HG03571 (cell line): ENCODE data around the gene RAP1GAP.

Experiments
- ATAC-seq: cut with Tn5 transposase; IDR thresholded peaks from one replicate; pipeline ENCODE4 v1.9.1; 2021; ENCODE audit not compliant: unreplicated experiment

Gene RAP1GAP

DNA sequence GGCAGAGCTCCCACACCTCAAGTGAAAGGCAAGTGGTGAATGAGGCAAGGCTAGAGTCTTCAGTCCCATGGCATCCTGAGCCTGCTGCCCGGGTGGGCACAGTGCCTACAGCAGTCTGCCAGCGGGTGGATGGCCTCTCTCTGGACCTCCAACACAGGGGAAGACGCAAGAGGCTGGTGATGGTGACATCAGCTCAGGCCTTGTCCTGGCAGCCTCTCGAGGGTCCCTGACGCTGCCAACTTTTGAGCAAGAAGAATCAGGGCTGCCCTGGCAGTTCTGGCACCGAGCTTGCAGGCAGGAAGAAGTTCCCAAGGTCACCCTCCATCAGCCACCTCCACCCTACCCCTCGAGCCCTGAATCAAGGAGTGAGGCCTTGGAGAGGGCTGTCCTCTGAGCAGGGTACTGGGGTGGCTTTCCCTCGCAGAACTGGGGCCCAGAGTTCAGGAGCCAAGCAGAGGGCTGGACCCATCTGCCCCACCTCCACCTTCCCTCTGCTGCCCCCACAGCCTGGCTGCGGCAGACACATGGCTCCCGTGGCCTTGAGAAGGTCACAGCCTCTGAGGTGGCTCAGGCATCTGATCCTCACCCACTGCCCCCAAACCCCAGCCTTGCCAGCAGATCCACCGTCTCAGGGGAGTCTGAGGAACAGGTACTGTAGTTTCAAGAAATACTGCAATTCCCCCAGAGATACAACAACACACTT lies 5.8 kb downstream of the RAP1GAP start:
- ATAC-seq = no peak

DNA sequence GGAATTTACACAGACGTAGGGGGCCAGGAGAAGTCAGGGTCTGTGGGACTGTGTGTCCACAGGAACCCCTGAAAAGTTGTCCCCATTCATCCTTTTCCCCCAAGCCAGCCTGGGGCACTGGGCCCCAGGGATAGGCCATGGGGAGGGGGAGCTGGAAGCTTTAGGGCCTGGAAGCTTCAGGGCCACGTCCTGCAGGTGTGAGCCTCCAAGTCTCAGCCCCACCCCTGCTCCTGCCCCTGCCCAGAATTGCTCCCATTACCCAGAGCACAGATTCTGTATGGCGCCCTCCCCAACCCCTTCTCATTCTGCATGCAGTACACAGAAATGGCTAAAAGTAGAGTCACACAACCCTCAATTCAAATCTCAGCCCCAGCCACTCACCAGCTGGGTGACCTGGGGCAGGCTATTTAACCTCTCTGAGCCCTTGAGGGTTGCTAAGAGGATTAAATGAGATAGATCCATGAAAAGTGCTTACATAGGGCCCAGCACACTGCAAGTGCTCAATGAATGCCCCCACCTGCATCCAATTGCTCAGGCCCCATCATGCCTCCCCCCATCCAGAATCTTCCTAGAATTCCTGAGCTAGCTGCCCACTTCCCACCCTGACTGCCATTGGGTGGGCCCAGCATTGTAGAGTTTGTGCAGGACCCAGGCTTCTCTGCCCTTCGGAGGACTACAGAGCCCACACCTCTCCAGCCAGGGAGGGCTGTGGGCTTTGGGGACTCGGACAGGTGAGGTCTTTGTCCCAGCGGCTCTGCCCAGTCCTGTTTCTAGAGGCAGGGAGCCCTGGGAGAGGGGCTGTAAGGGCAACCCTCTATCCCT lies 6.5 kb downstream of the RAP1GAP start:
- no peak for ATAC-seq

DNA sequence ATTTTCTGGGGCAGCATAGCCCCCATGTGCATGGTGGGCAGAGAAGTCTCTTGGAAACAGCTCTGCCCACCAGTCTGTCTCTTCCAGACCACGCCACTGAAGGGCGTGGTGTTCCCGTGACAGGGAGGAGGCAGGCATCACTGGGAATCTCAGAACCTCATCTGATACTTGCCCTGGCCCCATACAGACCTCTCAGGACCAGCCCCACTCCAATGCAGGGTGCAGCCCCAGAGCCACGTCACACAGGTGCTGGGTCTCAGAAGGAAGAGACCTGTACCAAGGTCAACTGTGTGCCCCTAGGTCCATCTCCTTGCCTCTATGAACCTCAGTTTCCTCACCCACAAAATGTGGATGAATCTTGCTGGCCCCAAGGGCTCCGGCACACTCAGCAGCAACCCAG lies 7.3 kb downstream of the RAP1GAP start:
- no peak for ATAC-seq

DNA sequence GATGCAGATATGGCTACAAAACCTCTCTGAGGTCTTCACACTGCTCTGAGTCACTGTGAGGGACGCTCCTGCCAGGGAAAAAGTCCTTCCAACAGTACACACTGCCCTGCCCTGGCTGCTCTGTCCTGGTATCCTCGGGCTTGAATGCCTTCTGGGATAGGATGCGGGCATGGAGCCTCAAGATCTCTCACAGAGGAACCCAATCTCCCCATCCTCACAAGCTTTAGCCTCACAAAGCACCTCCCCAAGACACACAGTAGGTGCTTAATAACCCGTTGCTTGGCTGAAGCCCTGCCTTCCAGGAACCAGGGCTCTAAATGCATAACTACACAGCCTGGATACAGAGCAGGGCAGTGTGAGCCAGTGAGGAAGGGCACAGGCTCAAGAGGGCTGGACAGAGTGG lies 9.2 kb downstream of the RAP1GAP start:
- ATAC-seq = no peak

DNA sequence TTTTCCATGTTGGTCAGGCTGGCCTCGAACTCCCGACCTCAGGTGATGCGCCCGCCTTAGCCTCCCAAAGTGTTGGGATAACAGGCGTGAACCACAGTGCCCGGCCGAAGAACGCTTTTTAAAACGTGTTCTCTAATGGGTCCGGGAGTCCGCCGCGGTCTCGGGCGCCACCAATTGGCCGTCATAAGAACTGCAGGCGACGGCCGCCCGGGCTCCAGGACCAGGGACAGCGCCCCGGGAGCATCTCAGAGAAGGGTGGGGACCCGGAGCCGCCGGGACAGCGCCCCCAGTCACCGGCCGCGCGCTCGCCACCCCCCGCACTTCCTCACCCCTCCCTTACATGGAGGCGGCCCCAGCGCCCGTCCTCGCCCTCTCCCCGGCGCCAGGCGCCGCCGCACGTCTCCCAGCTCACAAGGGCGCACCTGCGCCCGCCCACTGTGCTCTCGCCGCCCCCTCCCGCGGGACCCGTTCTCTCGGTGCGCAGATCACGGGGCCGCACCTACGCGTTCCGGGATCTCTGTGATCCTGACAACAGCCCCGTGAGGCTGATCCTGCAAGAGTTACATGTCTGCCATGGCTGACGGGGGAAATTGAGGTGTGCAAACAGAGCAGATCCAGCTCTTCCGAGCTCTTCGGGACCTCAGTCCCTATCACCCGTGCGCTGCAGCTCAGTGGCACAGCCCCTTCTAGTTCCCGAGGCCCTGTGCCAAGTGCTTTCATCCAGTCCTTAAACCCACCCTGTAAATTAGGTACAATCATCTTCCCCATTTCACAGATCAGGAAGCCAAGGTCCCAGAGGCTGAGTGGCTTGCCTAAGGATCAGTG lies 9.8 kb downstream of the RAP1GAP start:
- no peak for ATAC-seq

DNA sequence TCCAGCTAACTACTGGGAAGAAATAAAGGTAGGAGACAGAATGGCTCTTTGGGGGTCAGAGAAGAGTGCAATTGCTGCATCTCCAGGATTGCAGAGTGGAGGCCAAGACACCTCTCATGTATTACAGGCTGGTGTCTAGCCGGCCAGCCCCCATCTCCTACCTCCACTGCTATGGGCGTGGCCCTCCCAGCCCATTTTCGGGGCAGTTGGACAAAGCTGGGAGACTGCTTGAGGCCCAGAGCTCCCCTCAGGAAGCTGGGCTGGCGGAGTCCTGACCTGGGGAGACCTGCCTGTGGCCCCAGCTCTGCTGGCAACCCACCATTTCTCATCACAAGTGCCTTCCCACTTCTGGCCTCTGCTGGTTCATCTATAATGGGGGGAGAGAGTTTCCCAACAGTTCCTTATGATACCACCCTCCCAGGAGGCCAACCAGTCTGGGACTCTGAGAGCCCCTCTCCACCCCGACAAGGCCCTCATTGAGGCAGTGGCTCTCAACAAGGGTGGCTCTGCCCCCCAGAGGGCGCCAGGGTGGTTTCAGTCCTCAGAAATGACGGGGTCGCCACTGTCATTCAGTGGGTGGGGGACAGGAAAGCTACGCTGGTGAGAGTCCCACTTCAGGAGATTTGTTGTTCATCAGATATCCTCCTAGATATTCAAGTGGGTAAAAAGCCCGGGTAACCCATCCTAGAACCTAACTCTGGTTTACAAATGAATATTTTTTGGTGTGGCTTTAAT lies 11.5 kb downstream of the RAP1GAP start:
- ATAC-seq = no peak

DNA sequence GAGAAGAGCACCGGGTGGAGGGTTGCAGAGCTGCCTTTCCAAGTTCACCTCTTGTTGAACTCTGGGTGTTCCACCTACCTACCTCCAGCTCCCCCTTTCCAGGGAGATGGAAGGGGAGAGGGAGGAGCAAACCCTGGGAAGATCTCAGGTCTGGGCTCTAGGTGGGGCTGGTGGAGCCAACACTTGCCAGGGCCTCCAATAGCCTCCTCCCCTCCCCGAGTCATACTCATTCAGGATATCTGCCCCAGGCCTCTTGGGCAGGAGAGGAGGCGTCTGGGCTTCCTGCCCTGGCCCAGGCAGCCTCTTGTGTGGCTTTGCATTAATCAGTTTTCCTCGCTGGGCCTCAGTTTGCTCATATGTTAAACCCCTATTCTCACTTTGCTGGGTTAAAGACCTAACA lies 13.4 kb downstream of the RAP1GAP start:
- no peak for ATAC-seq

DNA sequence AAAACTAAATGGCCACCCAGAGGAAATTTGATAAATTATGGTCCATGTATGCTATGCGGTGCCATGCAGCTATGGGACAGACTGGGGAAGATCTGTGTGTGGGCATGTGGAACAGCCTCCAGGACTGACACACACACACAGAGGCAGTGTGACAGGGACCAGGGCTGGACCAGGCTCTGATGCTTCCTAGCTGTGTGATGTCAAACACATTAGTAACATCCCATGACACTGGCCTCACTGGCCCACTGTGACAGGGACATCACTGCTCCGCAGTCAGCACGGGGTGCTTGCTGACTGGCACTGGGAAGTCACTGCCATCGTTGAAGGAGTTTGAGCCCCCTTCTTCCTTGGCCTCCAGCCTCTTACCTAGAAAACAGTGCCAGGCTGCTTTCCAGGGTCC lies 13.9 kb downstream of the RAP1GAP start:
- ATAC-seq = no peak

DNA sequence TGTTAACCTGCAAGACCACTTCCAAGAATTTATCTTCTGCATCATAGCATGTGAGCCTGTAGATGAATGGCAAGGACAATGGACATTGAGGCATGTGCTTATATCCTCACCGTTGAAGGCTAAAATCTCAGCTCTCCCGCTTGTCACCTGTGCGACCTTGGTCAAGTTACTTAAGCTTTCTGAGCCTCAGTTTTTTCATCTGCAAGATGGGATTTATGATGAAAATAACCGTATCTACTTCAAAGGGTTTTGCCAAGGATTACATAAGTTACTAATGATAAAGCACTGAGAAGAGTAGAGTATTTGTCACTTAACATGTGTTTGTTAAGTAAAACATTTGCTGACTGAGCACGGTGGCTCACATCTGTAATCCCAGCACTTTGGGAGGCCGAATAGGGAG lies 14.9 kb downstream of the RAP1GAP start:
- ATAC-seq = no peak

DNA sequence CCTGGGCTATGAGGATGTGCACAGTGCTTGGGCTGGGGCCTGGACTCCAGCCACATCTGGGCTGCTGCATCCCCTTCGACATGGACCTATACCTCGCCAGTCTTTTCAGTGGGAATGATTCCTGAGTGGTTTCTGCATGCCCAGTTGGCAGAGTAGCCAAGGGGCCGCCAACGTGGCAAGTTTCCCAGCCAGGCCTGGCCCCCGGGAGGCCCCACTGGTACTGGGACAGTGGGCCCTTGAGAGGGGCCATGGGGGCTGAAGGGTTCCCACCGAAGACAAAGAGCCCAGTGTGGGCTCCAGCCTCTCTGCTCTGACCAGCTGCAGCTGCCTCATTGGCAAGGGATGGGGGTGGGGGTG lies 15.4 kb downstream of the RAP1GAP start:
- ATAC-seq = no peak

DNA sequence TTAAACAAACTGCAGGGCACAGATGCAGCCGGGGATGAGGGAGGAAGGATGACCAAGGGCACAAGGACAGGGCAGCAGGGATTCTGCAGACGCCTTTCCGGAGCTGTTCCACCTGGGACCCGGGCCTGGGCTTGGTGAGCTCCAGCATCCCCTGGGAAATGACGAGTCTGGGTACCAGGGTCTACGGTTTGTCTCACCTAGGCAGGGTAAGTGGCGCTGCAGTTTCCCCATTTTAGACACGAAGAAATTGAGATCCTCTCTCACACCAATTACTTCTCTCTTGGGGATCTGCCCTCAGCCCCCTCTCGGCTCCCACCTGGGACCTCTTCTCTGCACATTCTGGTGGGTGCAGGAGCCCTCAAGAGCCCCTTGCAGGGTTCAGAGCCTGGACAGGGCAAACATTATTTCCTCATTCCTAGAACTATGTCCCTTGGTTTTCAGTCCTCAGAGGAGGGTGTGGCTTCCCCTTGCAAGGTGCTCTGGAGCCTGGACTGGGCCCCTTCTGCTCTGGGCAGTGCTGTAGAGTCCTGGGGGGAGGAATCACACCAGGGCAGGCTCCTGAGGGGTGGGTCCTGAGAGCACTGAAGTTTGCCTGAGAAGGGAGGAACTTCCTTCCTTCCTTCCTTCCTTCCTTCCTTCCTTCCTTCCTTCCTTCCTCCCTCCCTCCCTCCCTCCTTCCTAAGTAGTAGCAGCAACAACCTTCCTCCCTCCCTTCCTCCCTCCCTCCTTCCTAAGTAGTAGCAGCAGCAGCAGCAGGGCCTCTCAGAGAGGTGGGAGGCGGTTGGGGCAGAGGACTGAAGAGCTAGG lies 16.0 kb downstream of the RAP1GAP start:
- ATAC-seq = no peak

DNA sequence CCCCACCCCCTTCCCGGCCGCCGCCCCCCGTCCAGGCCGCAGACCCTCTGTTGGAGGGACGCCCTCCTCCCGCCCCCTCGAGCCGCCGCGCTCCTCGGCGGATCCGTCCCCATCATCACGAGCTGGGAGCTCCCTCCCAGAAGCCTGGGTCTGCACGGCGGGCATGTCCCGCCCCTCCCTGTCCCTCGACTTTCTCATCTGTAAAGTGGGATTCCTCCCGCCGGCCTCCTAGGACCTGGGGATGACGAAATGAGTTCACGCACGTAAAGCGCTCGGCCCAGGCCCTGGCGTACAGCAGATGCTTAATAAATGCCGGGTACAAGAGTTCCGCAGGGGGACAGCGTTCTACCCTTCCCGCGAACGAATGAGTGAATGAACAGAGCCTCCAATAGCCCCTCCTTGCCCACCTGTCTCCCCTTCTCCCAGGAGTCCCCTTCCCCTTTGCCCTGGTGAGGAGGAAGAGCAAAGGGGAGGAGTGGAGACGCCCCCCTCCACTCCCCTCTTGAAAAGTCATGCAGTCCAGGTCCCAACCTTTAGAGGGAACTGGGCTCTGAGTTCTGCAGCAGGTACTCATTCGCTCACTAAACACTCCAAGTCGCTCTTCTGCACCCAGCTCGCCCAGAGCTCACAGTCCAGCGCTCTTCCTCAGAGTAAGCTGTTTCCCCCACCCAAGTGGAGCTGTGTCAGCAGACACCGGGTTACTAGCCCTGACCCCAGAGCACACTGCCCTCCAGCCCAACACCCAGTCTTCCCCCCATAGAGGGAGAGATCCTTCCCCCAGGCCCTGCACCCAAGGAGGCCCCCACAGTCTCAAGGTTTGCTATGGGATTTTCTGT lies 16.8 kb downstream of the RAP1GAP start:
- ATAC-seq = no peak

DNA sequence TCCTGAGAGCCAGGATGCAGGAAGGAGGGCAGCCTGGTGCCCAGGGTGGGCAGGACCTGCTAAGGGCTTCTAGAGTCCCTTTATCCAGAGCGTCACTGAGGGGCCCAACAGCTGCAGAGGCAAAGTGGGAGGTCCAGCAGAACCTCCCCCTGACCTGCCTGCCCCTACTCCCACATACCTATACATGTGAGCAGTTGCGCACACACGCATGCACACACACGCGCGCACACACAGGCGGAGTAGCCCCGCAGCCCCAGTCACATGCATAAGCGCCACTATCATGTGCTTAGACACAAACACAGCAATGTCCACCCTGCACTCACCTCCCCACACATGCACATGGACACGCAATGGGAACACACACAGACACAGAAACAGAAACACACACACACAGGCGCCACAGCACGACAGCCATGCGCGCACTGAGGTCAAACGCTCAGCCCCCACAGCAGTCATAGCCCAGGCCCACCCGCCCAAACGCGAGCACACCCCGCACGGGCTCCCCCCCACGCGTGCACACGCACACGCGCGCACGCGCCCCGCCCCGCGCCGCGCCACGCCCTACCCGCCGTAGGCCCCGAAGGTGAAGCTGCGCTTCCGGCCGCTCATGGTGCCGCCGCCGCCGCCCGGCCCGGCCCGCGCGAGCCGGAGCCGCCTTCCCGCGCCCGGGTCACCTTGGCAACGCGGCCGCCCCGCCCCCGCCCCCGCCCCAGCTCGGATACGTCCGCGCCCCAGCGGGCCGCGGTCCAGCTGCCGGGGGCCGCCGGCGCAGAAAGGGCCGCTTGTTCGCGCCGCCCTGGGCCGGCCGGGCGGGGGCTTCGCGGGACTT lies 17.7 kb downstream of the RAP1GAP start:
- ATAC-seq = no peak

DNA sequence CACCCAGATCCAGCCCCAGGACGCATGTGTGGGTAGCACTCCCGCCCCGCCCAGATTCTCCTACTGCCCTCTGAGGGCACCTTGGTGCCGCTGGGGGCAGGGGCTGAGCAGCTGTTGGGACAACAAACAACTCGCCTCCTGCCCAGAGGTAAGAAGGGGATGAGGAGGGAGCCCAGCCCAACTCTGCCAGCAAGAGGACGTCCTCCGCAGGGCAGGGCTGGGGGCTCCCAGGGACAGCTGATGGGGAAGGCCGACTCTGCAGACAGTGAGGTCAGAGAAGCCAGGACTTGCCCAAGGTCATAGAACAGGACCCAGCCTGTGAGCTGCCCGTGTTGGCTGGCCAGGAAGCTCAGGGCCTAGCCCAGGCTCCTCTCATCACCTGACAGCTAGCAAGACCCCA lies 18.8 kb downstream of the RAP1GAP start:
- no peak for ATAC-seq

DNA sequence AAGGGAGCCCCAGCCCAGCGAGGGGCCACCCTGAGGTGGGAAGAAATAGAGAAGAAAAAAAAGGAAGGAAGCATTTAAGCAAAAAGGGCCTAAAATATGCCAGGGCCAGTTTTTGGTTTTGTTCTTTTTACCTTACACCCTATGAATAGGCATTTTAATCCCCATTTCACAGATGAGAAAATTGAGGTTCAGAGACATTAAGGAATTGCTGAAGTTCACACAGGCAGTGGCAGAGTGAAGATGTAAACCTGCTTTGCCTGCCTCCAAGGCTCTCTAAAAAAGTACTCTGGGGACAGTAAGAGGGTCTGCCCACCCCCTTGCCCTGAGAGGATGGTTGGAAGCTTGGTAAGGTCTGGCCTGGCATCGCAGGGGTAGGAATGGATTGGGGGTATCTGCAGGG lies 19.8 kb downstream of the RAP1GAP start:
- ATAC-seq = no peak

DNA sequence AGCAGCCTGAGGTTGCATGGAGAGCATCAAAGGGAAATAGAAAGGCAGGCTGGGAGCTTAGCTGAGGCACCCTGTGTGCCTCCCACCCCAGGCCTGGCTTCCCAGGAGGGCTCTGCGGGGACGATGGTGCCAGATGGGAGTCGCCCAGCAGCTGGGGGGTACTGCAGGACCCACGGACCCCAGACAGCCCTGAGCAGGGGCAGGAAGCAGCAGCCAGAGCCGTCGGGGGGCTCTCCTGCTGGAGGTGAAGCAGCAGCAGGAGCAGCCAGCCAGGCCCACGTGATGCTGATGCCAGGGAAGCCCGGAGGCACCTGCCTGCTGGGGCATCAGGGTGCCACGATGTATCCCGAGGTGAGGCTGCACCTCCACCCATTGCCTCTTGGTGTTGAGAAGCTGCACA lies 20.4 kb downstream of the RAP1GAP start:
- no peak for ATAC-seq

DNA sequence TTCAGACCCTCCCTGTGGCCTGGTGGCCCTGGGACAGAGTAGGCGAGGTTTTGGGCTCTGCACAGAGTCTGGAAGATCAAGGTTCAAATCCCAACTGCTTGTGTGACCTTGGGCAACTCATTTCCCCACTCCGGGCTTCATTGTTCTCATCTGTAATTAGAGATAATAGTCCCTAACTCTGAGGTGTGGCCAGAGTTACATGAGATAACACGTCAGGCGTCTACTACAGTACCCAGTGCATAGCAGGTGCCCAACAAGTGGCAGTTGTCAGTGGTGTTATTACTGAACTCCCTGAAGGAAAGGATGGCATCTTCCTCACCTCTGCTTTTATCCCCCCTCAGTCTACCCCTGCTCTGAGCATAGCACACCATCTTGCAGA lies 20.8 kb downstream of the RAP1GAP start:
- no peak for ATAC-seq

DNA sequence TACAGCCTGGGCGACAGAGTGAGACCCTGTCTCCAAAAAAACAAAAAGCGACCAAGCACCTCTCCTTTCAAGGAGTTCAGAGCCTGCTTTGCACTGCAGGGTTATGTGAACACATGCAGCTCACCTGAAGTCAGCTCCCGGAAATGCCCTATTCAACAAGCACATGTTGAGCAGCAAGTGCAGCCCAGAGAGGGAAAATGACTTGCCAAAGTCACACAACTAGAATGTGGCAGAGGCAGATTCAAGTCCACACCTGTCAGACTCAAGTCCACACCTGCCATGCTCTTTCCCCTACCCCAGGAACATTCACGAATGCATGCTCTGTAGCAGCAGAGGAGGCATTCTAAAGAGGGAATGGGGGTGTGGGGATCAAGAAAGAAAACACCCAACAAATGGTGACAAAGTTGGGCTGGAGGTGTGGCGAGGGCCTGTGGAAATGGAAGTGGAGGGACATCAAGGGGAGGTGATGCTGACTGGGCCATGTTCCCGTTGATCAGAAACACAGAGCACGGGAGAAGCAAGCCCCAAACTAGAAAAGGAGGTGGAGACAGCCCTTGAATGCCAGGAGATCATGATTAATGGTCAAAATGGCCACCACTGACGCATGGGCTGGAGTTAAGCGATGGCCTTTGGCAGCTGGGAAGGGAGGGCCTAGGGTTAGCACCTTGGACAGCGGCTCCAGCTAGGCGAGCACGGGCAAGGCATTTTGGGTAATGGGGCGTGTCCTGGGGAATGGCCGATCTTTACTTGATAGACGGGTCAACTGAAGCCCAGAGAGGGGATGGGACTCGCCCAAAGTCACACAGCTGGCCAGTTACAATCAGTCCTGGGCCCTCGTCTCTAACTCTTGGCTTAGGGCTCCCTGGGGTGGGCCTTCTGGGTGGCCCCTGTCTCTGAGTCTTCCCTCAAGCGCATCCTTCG lies 21.5 kb downstream of the RAP1GAP start:
- no peak for ATAC-seq
